HG03558 (cell line): Measurements from ENCODE around the gene SIAH1.
"Not testable (repeated sequence)": the region's sequence is repeated elsewhere in the genome, so short reads cannot be mapped to it uniquely, and the experiment has no call there.

Source experiments
- ATAC-seq: cut with Tn5 transposase; IDR thresholded peaks from one replicate; pipeline ENCODE4 v1.9.1; 2021; ENCODE audit warnings: moderate number of reproducible peaks; ENCODE audit not compliant: unreplicated experiment; ENCODE audit errors: extremely low read depth

SIAH1 gene

DNA sequence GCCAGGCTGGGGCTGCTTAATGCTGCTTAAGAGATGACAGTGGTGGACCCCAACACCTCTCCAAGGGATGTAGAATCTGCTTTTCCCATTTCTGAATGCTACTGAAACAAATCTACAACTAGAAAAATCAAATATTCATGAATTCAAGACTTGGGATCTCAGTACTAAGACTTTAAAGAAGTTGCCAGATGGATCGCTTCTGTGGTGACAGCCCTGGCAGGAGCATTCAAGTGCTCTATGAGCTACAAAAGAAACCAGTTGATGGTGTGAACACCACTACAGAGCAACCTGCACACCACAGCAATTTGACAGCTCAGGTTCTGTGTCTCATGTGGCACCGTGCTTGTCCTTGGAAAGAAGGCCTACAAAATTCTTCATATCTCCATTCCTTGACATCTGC is 42.6 kb downstream of the SIAH1 start:
- no peak for ATAC-seq

GRCh38 chr16:48340054-48340453 is 45.2 kb downstream of the SIAH1 start:
- no peak for ATAC-seq

DNA sequence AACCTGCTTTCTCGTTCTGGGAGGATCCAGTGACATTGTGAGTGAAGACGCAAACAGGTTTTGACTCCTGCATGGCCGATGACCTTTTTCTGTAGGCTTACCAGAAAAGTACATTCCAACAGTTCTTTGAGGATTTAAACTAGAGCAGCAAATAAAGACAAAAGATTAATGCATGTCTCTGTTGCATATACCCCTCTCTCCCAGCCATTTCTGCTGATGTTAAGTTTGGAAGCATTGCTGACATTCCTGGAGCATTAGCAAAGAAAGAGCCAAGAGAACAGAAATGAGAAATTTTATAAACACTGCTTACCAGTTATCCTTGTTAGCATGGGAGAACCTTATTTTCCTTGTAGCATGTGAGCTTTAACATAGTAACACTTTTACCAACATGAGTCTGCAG is 49.3 kb downstream of the SIAH1 start:
- no peak for ATAC-seq

DNA sequence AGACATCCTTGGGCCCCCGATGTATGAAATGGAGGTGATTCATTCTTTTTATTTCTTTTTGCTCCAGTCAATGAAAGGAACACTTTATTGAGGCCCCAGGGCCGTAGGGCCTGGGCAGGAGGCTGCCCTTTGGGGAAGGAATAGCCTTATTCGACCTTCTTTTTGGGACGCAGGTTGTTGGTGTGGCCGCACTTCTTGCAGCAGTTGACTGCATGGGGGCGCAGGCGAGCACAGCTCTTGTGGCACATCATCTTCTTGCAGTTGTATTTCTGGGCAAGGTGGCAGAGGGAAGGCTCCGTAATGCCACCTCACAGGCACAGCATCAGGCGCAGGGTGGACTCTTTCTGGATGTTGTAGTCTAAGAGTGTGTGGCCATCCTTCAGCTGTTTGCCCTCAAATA is 50.9 kb downstream of the SIAH1 start:
- ATAC-seq, result no peak

DNA sequence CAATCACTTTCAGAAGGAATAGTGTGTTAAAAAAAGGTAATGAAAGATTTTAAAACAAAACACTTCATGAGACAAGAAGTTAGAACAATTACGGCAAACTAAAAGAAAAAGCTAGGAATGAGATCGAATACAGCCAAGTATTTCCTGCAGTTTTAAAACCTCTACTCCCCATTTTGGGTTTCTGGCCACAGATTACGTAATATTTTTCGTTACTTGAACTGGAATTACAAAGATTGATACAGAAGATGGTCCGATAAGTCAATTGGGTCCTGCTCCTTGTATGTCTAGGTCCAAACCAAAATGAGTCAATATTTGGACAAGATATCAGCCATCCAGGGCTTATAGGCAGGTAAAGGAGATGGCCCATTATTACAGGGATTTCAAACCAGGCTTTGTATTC is 52.2 kb downstream of the SIAH1 start:
- no peak for ATAC-seq

DNA sequence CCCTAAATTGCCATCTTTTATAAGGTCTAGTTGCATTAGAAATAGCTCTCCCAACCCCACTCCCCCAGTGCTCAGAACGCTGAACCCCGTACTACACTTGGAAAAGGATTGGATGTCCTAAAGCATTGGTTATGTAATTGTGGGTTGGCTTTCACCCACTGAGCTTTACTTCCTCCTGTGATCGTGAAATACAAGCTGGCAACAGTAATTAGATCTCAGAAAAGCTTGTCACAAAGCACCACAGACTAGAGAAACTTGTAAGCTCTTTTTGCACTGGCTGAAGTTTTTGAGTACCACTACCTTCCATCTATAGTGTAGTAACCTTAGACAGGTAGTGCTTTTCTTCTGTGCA is 54.4 kb downstream of the SIAH1 start:
- no peak for ATAC-seq

GRCh38 chr16:48330189-48330840 is 54.9 kb downstream of the SIAH1 start:
- no peak for ATAC-seq

DNA sequence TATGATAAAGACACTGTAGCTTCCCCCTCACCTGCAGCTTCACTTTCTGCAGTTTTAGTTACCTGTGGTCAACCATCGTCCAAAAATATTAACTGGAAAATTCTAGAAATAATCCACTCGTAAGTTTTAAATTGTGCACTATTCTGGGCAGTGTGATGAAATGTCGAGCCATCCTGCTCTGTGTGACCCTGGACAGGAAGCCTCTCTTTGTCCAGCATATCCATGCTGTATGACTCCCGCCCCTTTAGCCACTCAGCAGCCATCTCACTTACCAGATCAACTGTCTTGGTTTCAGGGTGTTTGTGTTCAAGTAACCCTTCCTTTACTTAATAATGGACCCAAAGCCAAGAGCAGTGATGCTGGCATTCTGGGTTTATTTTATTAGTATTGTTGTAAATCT is 56.1 kb downstream of the SIAH1 start:
- no peak for ATAC-seq

- no peak for ATAC-seq
Observed at GRCh38 chr16:48326915-48327314, 58.3 kb downstream of the SIAH1 start.

- ATAC-seq, result no peak
Observed at GRCh38 chr16:48323783-48324775, 61.1 kb downstream of the SIAH1 start.

GRCh38 chr16:48321317-48322036 is 63.7 kb downstream of the SIAH1 start:
- no peak for ATAC-seq

GRCh38 chr16:48318630-48319029 is 66.6 kb downstream of the SIAH1 start:
- ATAC-seq, result no peak

- ATAC-seq, result no peak
Observed at GRCh38 chr16:48317614-48318315, 67.4 kb downstream of the SIAH1 start.

DNA sequence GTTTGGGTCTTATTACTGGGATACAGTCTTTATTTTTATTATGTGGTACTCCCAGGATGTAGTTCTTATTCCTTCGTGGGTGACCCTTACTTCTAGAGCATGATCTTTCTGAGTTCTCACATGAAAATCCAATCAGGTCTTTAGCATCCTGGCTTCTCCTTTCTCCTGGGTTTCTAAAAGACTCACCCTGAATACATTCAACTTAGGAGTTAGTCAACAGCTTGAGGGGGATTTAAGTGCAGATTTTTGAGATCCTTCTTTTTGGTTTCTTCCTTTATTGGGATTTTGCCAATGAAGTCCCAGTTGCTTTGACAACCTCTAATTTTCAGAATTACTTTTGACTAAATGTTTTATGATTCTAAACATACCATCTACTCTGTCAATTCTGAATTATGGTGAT is 68.2 kb downstream of the SIAH1 start:
- no peak for ATAC-seq

DNA sequence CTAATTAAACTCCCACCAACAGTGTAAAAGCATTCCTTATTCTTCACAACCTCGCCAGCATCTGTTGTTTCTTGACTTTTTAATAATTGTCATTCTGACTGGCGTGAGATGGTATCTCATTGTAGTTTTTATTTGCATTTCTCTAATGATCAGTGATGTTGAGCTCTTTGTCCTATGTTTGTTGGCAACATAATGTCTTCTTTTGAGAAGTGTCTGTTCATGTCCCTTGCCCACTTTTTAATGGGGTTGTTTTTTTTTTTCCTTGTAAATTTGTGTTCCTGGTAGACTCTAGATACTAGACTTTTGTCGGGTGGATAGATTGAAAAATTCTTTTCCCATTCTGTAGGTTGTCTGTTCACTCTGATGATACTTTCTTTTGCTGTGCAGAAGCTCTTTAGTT is 71.3 kb downstream of the SIAH1 start:
- ATAC-seq, result not testable (repeated sequence)

GRCh38 chr16:48310908-48311641 is 74.1 kb downstream of the SIAH1 start:
- ATAC-seq, result no peak
